ENCODE data around the gene ANG.
"Not testable (repeated sequence)": the region's sequence is repeated elsewhere in the genome, so short reads cannot be mapped to it uniquely, and the experiment has no call there.

ANG gene

DNA sequence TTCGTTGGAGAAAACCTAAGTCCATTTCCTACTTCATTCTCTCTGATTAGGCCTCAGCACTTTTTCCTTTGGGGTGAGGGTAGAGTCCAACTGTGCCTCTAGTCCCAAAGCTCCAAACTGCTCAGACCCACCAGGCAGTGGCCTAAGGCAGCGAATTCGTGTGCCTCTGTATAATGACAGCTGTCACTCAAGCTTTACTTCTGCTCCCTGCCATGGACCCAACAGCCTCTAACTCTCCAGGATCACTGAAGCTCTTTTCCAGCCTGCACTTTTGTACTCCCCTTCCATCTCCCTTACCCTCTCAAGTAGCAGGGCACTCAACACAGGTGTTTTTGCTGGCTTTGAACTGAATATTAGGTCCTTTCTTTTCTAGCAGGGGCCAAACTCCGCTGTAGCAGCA is 32.3 kb upstream of the ANG start:
- Histone ChIP-seq H3K27ac (no peak overlapping the region), H3K9ac (ENCODE audit: insufficient read length) (no peak overlapping the region), H3K9me3 (ENCODE audit: low read depth, low read length) (no peaks in the 10 kb centered on the region), H3K4me3 (no peak overlapping the region), H3K36me3 (ENCODE audit: insufficient read depth, low read length) (no peaks in the 10 kb centered on the region)
- no peak for DNase-seq (ENCODE audit: low read depth, low spot score)
- TF ChIP-seq FOXP2 (optimal IDR thresholded peaks at IDR 0.05; ENCODE audit: control extremely low read depth, extremely low read length, insufficient read depth) (no peak), POLR2AphosphoS5 (IDR thresholded peaks at IDR 0.05; ENCODE audit: borderline replicate concordance, low read depth, low read length) (no peak), EZH2 (IDR thresholded peaks at IDR 0.05) (no peak)

DNA sequence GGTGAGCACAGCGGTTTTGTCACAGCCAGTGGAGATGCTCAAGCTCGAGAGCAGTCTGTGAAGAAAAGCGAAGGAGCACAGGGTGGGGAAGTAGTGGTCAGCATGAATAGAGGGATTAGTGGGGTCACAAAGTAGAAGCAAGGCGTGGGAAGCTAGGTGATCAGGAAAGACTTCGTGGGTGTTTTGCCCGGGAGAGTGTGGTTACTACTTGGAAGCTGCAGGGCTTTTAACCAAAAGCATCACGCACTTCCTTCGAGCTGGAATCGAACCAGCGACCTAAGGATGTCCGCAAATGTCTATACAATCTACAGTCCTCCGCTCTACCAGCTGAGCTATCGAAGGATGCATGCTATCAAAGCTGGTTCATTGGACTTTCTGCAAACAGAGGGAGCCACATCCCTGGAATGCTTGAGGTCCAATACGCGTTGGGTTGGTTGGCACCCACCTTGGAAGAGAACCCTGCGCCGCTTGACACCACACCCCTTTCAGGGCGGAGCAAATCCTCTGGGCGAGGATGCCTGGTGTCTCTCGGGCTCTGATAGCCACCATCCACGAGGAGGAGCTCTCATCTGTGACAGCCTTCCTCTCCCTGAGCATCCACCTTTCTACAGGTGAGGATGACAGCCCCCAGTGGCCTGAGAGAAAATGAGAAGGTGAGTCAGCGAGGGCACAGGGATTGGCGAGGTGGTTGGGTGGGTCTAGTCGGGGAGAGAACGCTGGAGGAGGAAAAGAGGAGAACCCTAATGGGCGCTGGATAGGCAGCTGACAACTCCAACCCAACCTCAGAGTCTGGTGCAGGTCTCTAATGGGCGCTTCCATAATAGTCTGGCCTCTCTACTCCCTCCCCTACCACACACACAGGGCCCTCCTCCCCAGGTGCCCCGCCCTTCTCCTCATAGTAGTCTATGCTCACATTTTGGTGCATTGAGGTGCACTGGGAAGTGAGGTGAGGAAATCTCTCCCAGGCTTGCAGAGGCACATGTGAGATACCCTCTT is 31.1 kb upstream of the ANG start:
- no peak for TF ChIP-seq FOXP2 (optimal IDR thresholded peaks at IDR 0.05; ENCODE audit: control extremely low read depth, extremely low read length, insufficient read depth)
- no peak for TF ChIP-seq EZH2 (IDR thresholded peaks at IDR 0.05)
- TF ChIP-seq POLR2AphosphoS5 (IDR thresholded peaks at IDR 0.05; ENCODE audit: borderline replicate concordance, low read depth, low read length), result no peak
- Histone ChIP-seq H3K36me3 (ENCODE audit: insufficient read depth, low read length) (no peaks in the 10 kb centered on the region), H3K9me3 (ENCODE audit: low read depth, low read length) (no peaks in the 10 kb centered on the region), H3K4me3 (no peak overlapping the region), H3K27ac (no peak overlapping the region), H3K9ac (ENCODE audit: insufficient read length) (no peak overlapping the region)
- DNase-seq (ENCODE audit: low read depth, low spot score), result no peak

DNA sequence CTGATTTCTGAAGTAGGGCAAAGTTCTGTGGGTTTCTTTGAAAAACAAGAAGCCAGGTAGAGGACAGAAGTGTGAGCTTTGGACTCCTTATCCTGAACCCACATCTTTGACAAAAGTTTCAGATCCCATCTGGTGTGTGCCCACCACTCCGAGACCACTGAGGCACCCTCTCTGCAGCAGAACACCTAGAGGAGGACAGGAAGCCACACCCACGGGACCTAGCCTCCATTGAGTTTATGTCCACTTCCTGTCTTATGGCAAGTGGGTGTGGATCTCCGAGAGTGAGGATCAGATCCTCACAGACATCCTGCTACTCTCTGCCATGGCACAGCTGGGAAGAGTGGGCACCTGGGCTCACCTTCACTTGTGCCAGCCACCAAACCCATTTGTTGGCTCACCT is 30.3 kb upstream of the ANG start:
- H3K9me3 ChIP-seq (ENCODE audit: low read depth, low read length), result no peaks in the 10 kb centered on the region
- H3K4me3 ChIP-seq, result no peak overlapping the region
- no peak overlapping the region for H3K27ac ChIP-seq

GRCh38 chr14:20659336-20659735 is 29.2 kb upstream of the ANG start:
- TF ChIP-seq POLR2AphosphoS5 (IDR thresholded peaks at IDR 0.05; ENCODE audit: borderline replicate concordance, low read depth, low read length) (no peak), EZH2 (IDR thresholded peaks at IDR 0.05) (no peak), FOXP2 (optimal IDR thresholded peaks at IDR 0.05; ENCODE audit: control extremely low read depth, extremely low read length, insufficient read depth) (no peak)
- H3K27ac ChIP-seq, result no peak overlapping the region
- no peak overlapping the region for H3K4me3 ChIP-seq
- DNase-seq (ENCODE audit: low read depth, low spot score), result no peak
- no peak overlapping the region for H3K9ac ChIP-seq (ENCODE audit: insufficient read length)
- no peaks in the 10 kb centered on the region for H3K36me3 ChIP-seq (ENCODE audit: insufficient read depth, low read length)
- no peaks in the 10 kb centered on the region for H3K9me3 ChIP-seq (ENCODE audit: low read depth, low read length)

More for the DNA sequence above, 30.3 kb upstream of the ANG start:
- Histone ChIP-seq H3K36me3 (ENCODE audit: insufficient read depth, low read length) (no peaks in the 10 kb centered on the region), H3K9ac (ENCODE audit: insufficient read length) (no peak overlapping the region)
- TF ChIP-seq POLR2AphosphoS5 (IDR thresholded peaks at IDR 0.05; ENCODE audit: borderline replicate concordance, low read depth, low read length), result no peak
- TF ChIP-seq FOXP2 (optimal IDR thresholded peaks at IDR 0.05; ENCODE audit: control extremely low read depth, extremely low read length, insufficient read depth), result no peak
- TF ChIP-seq EZH2 (IDR thresholded peaks at IDR 0.05), result no peak
- DNase-seq (ENCODE audit: low read depth, low spot score), result no peak

DNA sequence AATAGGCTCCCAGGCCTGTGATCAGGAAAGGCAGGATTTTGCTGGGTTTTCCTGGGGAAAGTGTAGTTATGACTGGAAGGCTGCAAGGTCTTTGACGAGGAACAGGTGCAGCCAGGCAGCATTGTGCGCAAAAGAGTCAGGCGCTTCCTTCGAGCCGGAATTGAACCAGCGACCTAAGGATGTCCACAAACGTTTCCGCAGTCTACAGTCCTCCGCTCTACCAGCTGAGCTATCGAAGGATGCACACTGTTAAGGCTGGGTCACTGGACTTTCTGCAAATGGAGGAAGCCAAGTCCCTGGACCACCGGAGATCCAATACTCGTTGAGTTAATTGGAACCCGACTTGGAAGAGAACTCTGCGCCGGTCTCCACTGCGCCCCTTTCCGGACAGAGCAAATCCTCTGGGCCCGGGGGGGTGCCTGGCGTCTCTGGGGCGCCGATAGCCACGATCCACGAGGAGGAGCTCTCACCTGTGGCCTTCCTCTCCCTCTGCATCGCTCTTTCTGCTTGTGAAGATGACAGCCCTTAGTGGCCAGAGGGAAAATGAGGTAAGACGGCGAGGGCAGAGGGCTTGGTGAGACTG is 28.7 kb upstream of the ANG start:
- no peak for DNase-seq (ENCODE audit: low read depth, low spot score)
- Histone ChIP-seq H3K4me3 (no peak overlapping the region), H3K9me3 (ENCODE audit: low read depth, low read length) (no peaks in the 10 kb centered on the region), H3K27ac (no peak overlapping the region), H3K36me3 (ENCODE audit: insufficient read depth, low read length) (no peaks in the 10 kb centered on the region), H3K9ac (ENCODE audit: insufficient read length) (no peak overlapping the region)
- TF ChIP-seq EZH2 (IDR thresholded peaks at IDR 0.05) (no peak), FOXP2 (optimal IDR thresholded peaks at IDR 0.05; ENCODE audit: control extremely low read depth, extremely low read length, insufficient read depth) (no peak), POLR2AphosphoS5 (IDR thresholded peaks at IDR 0.05; ENCODE audit: borderline replicate concordance, low read depth, low read length) (no peak)

DNA sequence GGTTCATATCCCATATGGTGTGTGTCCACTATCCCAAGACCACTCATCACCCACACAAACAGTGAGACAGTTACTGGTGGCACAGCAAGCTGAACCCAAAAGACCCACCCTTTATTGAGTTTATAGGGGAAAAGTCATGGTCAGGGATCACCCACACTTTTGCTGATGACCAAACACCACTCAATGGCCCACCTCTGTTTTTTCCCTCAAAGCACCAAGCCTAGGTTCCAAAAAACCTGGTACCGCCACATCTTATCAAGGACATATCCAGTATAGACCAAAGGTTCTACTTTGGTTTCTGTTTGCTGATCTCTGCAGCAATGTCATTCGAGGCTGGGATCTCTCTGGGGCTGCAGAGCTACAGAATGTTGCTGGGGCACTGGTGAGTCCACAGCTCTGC is 27.4 kb upstream of the ANG start:
- Histone ChIP-seq H3K36me3 (ENCODE audit: insufficient read depth, low read length) (no peaks in the 10 kb centered on the region), H3K9ac (ENCODE audit: insufficient read length) (no peak overlapping the region), H3K27ac (no peak overlapping the region), H3K9me3 (ENCODE audit: low read depth, low read length) (no peaks in the 10 kb centered on the region), H3K4me3 (no peak overlapping the region)
- DNase-seq (ENCODE audit: low read depth, low spot score), result no peak
- no peak for TF ChIP-seq EZH2 (IDR thresholded peaks at IDR 0.05)
- TF ChIP-seq FOXP2 (optimal IDR thresholded peaks at IDR 0.05; ENCODE audit: control extremely low read depth, extremely low read length, insufficient read depth), result no peak
- TF ChIP-seq POLR2AphosphoS5 (IDR thresholded peaks at IDR 0.05; ENCODE audit: borderline replicate concordance, low read depth, low read length), result no peak

DNA sequence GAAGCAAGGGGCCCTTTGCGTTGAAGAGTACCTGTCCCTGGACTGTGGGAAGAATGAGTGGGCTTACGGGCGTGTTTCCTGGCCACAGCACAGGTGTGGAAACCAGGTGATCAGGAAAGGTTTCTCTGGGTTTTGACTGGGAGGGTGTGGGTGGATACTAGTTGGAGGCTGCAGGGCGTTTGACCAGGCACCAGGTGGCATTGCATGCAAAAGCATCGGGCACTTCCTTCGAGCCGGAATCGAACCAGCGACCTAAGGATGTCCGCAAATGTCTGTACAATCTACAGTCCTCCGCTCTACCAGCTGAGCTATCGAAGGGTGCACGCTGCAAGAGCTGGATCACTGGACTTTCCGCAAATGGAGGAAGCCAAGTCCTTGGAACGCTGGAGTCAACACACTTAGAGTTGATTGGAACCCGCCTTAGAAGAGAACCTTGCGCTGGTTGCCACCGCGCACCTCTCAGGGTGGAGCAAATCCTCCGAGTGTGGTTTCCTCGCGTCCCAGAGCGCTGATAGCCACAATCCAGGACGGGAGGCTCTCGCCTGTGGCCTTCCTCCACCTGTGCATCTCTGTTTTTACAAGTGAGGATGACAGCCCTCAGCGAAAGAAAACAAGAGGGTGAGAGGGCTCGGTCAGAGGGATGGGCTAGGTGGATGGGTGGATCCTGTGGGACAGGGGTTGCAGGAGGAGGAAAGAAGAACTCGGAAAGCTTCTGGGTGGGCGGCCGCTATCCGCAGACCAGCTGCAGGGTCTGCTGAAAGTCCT is 25.4 kb upstream of the ANG start:
- no peak overlapping the region for H3K4me3 ChIP-seq
- H3K36me3 ChIP-seq (ENCODE audit: insufficient read depth, low read length), result no peaks in the 10 kb centered on the region
- H3K9ac ChIP-seq (ENCODE audit: insufficient read length), result no peak overlapping the region
- no peaks in the 10 kb centered on the region for H3K9me3 ChIP-seq (ENCODE audit: low read depth, low read length)
- no peak overlapping the region for H3K27ac ChIP-seq
- TF ChIP-seq FOXP2 (optimal IDR thresholded peaks at IDR 0.05; ENCODE audit: control extremely low read depth, extremely low read length, insufficient read depth) (no peak), EZH2 (IDR thresholded peaks at IDR 0.05) (no peak), POLR2AphosphoS5 (IDR thresholded peaks at IDR 0.05; ENCODE audit: borderline replicate concordance, low read depth, low read length) (no peak)
- no peak for DNase-seq (ENCODE audit: low read depth, low spot score)

GRCh38 chr14:20666400-20666961 is 22.1 kb upstream of the ANG start:
- H3K36me3 ChIP-seq (ENCODE audit: insufficient read depth, low read length); DNase-seq (ENCODE audit: low read depth, low spot score); H3K9me3 ChIP-seq (ENCODE audit: low read depth, low read length); H3K4me3 ChIP-seq; H3K9ac ChIP-seq (ENCODE audit: insufficient read length); H3K27ac ChIP-seq: not testable (repeated sequence)

Measured in SK-N-MC (cell line).